Immature natural killer cell (primary cell): Measurements from ENCODE around the gene SERTAD1. TPM values are rescaled to one million over a fixed set of nuclear protein-coding genes. Genes with fewer than 3 reads are reported as not detected.
A peak's percentile ranks its signal among the peaks of the same experiment; 100 is the strongest.
"Not testable (repeated sequence)": the region's sequence is repeated elsewhere in the genome, so short reads cannot be mapped to it uniquely, and the experiment has no call there.

ENCODE experiments used
- DNase-seq, 3 donors: peaks; one replicate each; pipeline ENCODE4 v3.0.0; 2022; ENCODE audit warnings: mixed read lengths in 1 of 3
- H3K27ac Mint-ChIP-seq, 6 donors: one replicate each; pipeline ENCODE4 v1.8.0; 2020; ENCODE audit warnings: mixed read lengths in 6 of 6, mild to moderate bottlenecking in 5 of 6, inconsistent platforms in 4 of 6, moderate library complexity in 3 of 6
- H3K27me3 Mint-ChIP-seq, 3 donors: one replicate each; pipeline ENCODE4 v1.8.0; 2020 to 2021; ENCODE audit warnings: low read depth in 3 of 3, mild to moderate bottlenecking in 3 of 3, mixed read lengths in 3 of 3, moderate library complexity in 3 of 3, inconsistent platforms in 1 of 3
- H3K36me3 Mint-ChIP-seq, 3 donors: one replicate each; pipeline ENCODE4 v1.8.0; 2020; ENCODE audit warnings: mixed read lengths in 3 of 3, inconsistent platforms in 2 of 3, mild to moderate bottlenecking in 2 of 3
- H3K4me1 Mint-ChIP-seq, 2 donors: one replicate each; pipeline ENCODE4 v1.8.0; 2020; ENCODE audit warnings: inconsistent platforms in 2 of 2, mild to moderate bottlenecking in 2 of 2, mixed read lengths in 2 of 2, moderate library complexity in 1 of 2
- H3K4me3 Mint-ChIP-seq, 5 donors: one replicate each; pipeline ENCODE4 v1.8.0; 2020; ENCODE audit warnings: mild to moderate bottlenecking in 5 of 5, mixed read lengths in 5 of 5, inconsistent platforms in 3 of 5, moderate library complexity in 3 of 5
- H3K9me3 Mint-ChIP-seq, 6 donors: one replicate each; pipeline ENCODE4 v1.8.0; 2020; ENCODE audit warnings: mild to moderate bottlenecking in 6 of 6, mixed read lengths in 6 of 6, inconsistent platforms in 4 of 6, moderate library complexity in 3 of 6
- polyA plus RNA-seq, 3 donors: library from polyadenylated mRNA; unstranded; fragments of 300-500 nt; fragmentation: Illumina TruSeq; gene quantifications; one replicate each; pipeline ENCODE4 v1.2.3, GENCODE V29; 2021

The SERTAD1 gene
- polyA plus RNA-seq, 3 donors from 2014 or later, result 45.2 to 55.2 (median 49.3) TPM

DNA sequence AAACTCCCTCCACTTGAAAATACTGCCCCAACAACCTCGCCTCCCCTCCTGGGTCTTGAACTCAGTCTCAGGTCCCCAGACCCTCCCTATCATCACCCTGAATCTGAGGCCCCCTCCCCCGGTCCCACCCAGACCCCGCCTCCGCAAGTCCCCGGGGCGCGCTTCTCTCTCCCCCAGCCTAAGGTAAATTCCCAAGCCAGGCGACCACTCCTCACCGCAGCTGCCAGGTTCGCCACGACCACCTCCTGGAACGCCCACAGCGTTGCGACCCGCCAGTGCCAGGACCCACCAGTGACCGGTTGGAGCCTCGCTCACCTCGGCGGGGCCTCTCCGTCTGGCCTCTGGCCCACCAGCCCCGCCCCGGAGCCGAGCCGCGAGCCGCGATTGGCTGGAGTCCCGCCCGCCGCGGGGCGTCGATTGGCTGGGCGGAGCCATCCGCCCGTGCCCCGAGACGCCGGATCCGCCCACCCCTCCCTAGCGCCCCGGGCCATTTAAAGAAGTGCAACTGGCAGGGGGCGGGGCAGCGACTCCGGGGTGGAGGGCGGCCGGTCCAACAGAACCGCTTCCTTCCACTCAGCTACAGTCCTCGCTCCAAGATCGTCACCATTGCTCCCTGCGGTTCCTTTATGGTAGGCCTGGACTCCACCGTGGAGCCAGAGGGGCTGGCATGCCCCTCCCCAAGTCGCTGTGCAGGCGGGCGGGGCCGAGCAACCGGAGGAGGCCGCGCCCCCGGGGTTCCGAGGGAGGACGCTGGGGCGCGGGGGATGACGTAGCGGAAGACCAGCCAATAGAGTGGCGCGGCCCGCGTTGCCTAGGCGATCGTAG lies 18.4 kb upstream of the SERTAD1 start, which contains the start of gene SERTAD3:
Gene SERTAD3 (minus strand): TSS at position 336 of the 825 bp plus-strand sequence. CDS start 2,255 bp downstream, outside the sequence.
- Mint-ChIP-seq H3K4me3 (peak within 1 kb of the TSS; percentile 95 to 100 (median 99)), H3K36me3 (peaks cover 0 to 4% (median 0%) of the 10 kb centered on the region in 3 donors), H3K27ac (peak within 1 kb of the TSS; percentile 97 to 100 (median 98)), H3K4me1 (peaks cover 20 to 21% of the 10 kb centered on the region in 2 donors), H3K27me3 (peaks cover 15 to 17% (median 16%) of the 10 kb centered on the region in 3 donors), H3K9me3 (no peaks in the 10 kb centered on the region)
- DNase-seq, result peak; percentile 98

GRCh38 chr19:40443131-40443999 lies 17.6 kb upstream of the SERTAD1 start:
- peak; percentile 99 for DNase-seq
- H3K36me3 Mint-ChIP-seq, result peaks cover 0 to 4% (median 0%) of the 10 kb centered on the region in 3 donors
- H3K4me3 Mint-ChIP-seq, result peak overlapping the region; percentile 95 to 100 (median 99)
- peak overlapping the region; percentile 97 to 100 (median 98) for H3K27ac Mint-ChIP-seq
- peaks cover 20 to 21% of the 10 kb centered on the region in 2 donors for H3K4me1 Mint-ChIP-seq
- H3K9me3 Mint-ChIP-seq, result no peaks in the 10 kb centered on the region
- H3K27me3 Mint-ChIP-seq, result peaks cover 15 to 17% (median 16%) of the 10 kb centered on the region in 3 donors

DNA sequence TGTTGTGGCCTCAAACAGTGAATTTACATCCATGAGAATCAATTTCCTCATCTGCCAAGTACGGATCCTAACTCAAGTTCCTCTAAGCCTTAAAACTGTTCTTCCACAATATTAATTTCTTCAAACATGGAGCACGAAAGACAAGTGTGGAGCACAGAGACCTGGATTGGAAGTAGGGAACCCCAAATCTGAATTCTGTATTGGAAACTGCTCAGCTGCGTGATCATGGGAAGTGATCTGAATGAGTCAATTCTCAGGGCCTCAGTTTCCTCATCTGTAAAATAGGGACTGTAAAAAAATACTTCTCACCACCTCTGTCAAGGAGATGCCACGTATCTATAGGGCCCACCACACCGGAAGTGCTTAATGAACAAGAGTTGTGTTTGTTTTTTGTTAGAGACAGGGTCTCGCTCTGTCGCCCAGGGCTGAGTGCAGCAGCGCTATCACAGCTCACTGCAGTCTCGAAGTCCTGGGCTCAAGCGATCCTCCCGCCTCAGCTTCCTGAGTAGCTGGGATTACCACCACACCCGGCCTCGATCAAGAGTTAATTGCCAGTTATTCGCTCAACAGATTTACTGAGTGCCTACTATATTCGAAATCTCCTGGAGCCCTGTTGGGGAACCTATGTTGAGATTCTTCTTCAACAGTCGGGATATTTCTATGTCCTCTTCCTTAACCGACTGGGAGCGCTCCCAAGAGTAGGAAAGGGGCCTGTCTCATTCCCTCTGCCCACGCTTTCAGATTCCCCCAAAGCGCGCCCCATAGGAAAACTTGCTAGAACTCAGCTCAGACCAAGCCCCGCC lies 16.7 kb upstream of the SERTAD1 start:
- H3K9me3 Mint-ChIP-seq, result no peaks in the 10 kb centered on the region
- H3K4me1 Mint-ChIP-seq, result peaks cover 20 to 21% of the 10 kb centered on the region in 2 donors
- H3K27ac Mint-ChIP-seq, result peak overlapping the region; percentile 91 to 100 (median 98)
- no peak for DNase-seq
- H3K36me3 Mint-ChIP-seq, result peaks cover 0 to 4% (median 0%) of the 10 kb centered on the region in 3 donors
- H3K4me3 Mint-ChIP-seq, result peak overlapping the region; percentile 95 to 100 (median 99)
- H3K27me3 Mint-ChIP-seq, result peaks cover 15 to 18% (median 17%) of the 10 kb centered on the region in 3 donors

GRCh38 chr19:40441719-40442253 lies 16.0 kb upstream of the SERTAD1 start:
- peaks cover 15 to 18% (median 17%) of the 10 kb centered on the region in 3 donors for H3K27me3 Mint-ChIP-seq
- H3K4me3 Mint-ChIP-seq, result peak overlapping the region in 3 of 5 donors; percentile 95 to 100 (median 98)
- peaks cover 0 to 4% (median 0%) of the 10 kb centered on the region in 3 donors for H3K36me3 Mint-ChIP-seq
- no peaks in the 10 kb centered on the region for H3K9me3 Mint-ChIP-seq
- H3K4me1 Mint-ChIP-seq, result peaks cover 20 to 21% of the 10 kb centered on the region in 2 donors
- H3K27ac Mint-ChIP-seq, result peak overlapping the region; percentile 91 to 100 (median 98)
- no peak for DNase-seq

DNA sequence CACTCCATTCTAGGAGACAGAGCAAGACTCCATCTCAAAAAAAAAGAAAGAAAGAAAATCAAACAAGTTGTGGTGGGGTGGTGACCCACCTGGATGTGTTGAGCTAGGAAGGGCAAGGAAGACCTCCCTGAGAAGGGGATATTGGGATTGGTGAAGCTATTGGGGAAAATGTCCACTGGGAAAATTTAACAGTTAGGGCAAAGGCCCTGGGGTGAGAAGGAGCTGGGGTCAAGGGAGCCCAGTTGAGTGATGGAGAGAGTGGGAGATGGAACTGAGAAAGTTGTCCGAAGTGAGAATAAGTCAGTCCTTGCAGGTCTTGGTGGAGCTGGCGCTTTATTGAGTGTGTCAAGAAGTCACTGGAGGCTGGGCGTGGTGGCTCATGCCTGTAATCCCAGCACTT lies 12.5 kb upstream of the SERTAD1 start:
- H3K4me1 Mint-ChIP-seq, result peaks cover 19 to 22% of the 10 kb centered on the region in 2 donors
- DNase-seq, result no peak
- H3K36me3 Mint-ChIP-seq, result peaks cover 0 to 7% (median 0%) of the 10 kb centered on the region in 3 donors
- no peak overlapping the region for H3K4me3 Mint-ChIP-seq
- H3K27me3 Mint-ChIP-seq, result peaks cover 8 to 10% (median 8%) of the 10 kb centered on the region in 3 donors
- peak overlapping the region in 2 of 6 donors; percentile 18 to 65 for H3K27ac Mint-ChIP-seq
- H3K9me3 Mint-ChIP-seq, result peaks cover 0 to 1% (median 0%) of the 10 kb centered on the region in 6 donors

DNA sequence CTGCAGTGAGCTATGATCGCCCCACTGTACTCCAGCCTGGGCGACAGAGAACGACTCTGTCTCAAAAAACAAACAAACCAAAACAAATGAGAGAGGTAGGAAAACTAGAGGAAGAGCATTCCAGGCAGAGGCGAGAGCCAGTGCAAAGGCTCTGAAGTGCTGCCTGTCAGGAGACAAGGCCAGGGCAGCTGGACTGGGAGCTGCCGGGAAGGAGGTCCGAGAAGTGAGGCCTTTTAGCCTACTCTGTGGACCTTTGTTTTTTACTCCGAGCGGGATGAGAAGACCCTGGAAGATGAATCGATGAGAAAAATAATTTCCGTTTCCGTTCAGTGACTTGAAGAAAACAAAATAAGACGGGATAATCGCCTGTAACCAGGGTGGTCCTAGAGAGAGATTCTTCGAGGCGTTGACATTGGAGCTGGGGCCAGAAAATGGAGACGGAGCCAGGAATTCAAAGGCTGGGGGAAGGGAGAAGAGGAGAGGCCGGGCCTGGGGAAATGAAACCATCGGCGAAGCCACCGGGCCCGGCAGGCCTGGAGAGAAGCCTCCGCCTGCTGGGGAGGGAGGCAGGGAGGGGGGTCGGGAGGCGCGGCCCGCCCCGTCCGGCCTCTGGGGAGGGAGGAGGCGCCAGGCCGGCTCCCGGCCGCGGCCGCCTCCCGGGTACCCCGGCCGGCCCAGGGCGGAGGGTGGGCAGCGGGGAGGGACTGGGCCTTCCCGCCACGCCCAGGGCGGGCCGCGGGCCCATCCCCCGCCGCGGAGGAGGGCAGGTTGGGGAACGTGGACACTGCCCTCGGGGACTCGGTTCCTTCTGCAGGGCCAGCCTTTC lies 7.8 kb upstream of the SERTAD1 start:
- H3K27ac Mint-ChIP-seq, result peak overlapping the region; percentile 94 to 100 (median 96)
- peak; percentile 67 to 70 (median 69) for DNase-seq
- H3K36me3 Mint-ChIP-seq, result peaks cover 0 to 3% (median 0%) of the 10 kb centered on the region in 3 donors
- H3K4me1 Mint-ChIP-seq, result peaks cover 10 to 12% of the 10 kb centered on the region in 2 donors
- H3K27me3 Mint-ChIP-seq, result peaks cover 3 to 5% (median 3%) of the 10 kb centered on the region in 3 donors
- H3K9me3 Mint-ChIP-seq, result peaks cover 0 to 1% (median 0%) of the 10 kb centered on the region in 6 donors
- H3K4me3 Mint-ChIP-seq, result peak overlapping the region; percentile 89 to 97 (median 92)

- DNase-seq, H3K27me3 Mint-ChIP-seq, H3K9me3 Mint-ChIP-seq, H3K36me3 Mint-ChIP-seq: not testable (repeated sequence)
- Mint-ChIP-seq H3K27ac (peak overlapping the region in 5 of 6 donors; percentile 71 to 100 (median 95)), H3K4me3 (peak overlapping the region; percentile 89 to 97 (median 92)), H3K4me1 (peaks cover 10 to 12% of the 10 kb centered on the region in 2 donors)
These were observed 7.0 kb upstream of the SERTAD1 start for GRCh38 chr19:40432760-40433159.

DNA sequence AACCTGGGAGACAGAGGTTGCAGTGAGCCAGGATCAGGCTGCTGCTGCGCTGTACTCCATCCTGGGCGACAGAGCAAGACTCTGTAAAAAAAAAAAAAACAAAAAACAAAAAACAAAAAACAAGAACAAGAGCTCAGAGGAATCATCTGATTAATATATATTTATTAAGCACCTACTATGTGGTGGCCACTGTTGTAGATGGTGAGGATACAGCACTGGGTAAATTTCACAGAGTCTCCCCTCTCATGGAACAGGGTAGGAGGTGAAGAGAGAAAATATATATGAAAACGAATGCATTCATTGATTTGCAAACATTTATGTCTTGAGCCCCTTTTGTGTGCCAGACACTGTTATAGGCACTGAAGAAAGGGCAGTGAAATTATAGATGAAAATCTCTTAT lies 5.9 kb upstream of the SERTAD1 start:
- DNase-seq, result no peak
- Mint-ChIP-seq H3K27ac (peak overlapping the region in 2 of 6 donors; percentile 3 to 74), H3K36me3 (peaks cover 0 to 3% (median 0%) of the 10 kb centered on the region in 3 donors), H3K4me3 (peak overlapping the region in 3 of 5 donors; percentile 40 to 68 (median 44)), H3K9me3 (peaks cover 0 to 1% (median 0%) of the 10 kb centered on the region in 6 donors), H3K4me1 (peaks cover 10 to 13% of the 10 kb centered on the region in 2 donors), H3K27me3 (peaks cover 1 to 5% (median 3%) of the 10 kb centered on the region in 3 donors)

- H3K4me1 Mint-ChIP-seq, result peaks cover 19% of the 10 kb centered on the region in 2 donors
- not testable (repeated sequence) for DNase-seq, H3K27me3 Mint-ChIP-seq, H3K27ac Mint-ChIP-seq, H3K36me3 Mint-ChIP-seq, H3K4me3 Mint-ChIP-seq, H3K9me3 Mint-ChIP-seq
These were observed 4.5 kb upstream of the SERTAD1 start for GRCh38 chr19:40430242-40430641.

DNA sequence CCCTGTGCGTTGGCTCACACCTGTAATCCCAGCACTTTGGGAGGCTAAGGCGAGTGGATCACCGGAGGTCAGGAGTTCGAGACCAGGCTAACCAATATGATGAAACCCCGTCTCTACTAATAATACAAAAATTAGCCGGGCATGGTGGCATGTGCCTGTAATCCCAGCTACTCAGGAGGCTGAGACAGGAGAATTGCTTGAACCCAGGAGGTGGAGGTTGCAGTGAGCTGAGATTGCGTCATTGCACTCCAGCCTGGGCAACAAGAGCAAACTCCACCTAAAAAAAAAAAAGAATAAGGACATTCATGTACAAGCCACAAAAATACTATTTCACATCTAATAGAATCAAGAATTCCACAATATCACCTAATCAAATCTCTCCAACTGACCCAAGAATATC lies 2.4 kb upstream of the SERTAD1 start:
- H3K27ac Mint-ChIP-seq, H3K9me3 Mint-ChIP-seq, H3K4me3 Mint-ChIP-seq, H3K36me3 Mint-ChIP-seq, DNase-seq: not testable (repeated sequence)
- peaks cover 20 to 24% of the 10 kb centered on the region in 2 donors for H3K4me1 Mint-ChIP-seq
- H3K27me3 Mint-ChIP-seq, result peaks cover 9 to 14% (median 13%) of the 10 kb centered on the region in 3 donors

GRCh38 chr19:40424637-40425449 lies 949 bp downstream of the SERTAD1 start:
- Mint-ChIP-seq H3K36me3 (peaks cover 0 to 4% (median 0%) of the 10 kb centered on the region in 3 donors), H3K4me3 (peak overlapping the region; percentile 93 to 94 (median 94)), H3K27me3 (peaks cover 9 to 21% (median 19%) of the 10 kb centered on the region in 3 donors), H3K27ac (peak overlapping the region; percentile 95 to 99 (median 98)), H3K9me3 (no peaks in the 10 kb centered on the region), H3K4me1 (peaks cover 32 to 41% of the 10 kb centered on the region in 2 donors)
- no peak for DNase-seq
